HCT116 (cell line): ENCODE results near the gene CYP4F2. TPM values are rescaled to one million over a fixed set of nuclear protein-coding genes. Genes with fewer than 3 reads are reported as not detected.
A peak's percentile ranks its signal among the peaks of the same experiment; 100 is the strongest.

ENCODE experiments used
- ATAC-seq: fragments of 200-7000 bp; cut with Tn5 transposase; 2 replicates; pipeline ENCODE4 v1.9.1; 2020; ENCODE audit warnings: mild to moderate bottlenecking, moderate library complexity
- Bru-seq: library from RNA; stranded (reverse); fragments of 400-500 nt; gene quantifications from one replicate; lab custom pipeline; 2021; lab: Mats Ljungman, UMichigan
- BruChase-seq, 2 experiments: library from RNA; stranded (reverse); fragments of 400-500 nt; gene quantifications; one replicate each; lab custom pipeline; 2021; lab: Mats Ljungman, UMichigan
- BruUV-seq: library from RNA; stranded (reverse); fragments of 400-500 nt; replicated peaks from 2 replicates; lab custom pipeline; 2021; lab: Mats Ljungman, UMichigan
- CTCF ChIA-PET: fragments of 300-600 bp; sonication (Branson Sonifier 250); formaldehyde crosslinking; loops from one replicate; lab custom pipeline; 2021; ENCODE audit warnings: antibody characterized with exemption; lab: Charles Lee
- POLR2A ChIA-PET: fragments of 300-600, 350-600 bp; sonication (Branson Sonifier 250); formaldehyde crosslinking; loops from one replicate; lab custom pipeline; 2021; ENCODE audit warnings: antibody characterized with exemption; lab: Charles Lee
- RAD21 ChIA-PET, 2 experiments: fragments of 300-600 bp; sonication (Branson Sonifier 250); formaldehyde crosslinking; loops; one replicate each; lab custom pipeline; 2023; ENCODE audit warnings: low total read pairs in 2 of 2; ENCODE audit not compliant: uncharacterized antibody in 2 of 2, unreplicated experiment in 2 of 2, low non-redundant PET in 1 of 2; lab: Charles Lee
- DNase-seq: peaks from one replicate; pipeline ENCODE4 v3.0.0-alpha.2; 2010; ENCODE audit warnings: low read depth, low spot score
- H2AFZ ChIP-seq: fragments of 200-600 bp; shearing (Covaris generic), sonication (generic); 2 replicates; pipeline ENCODE4 v1.6.1; 2017; ENCODE audit warnings: low read depth, mixed run types, mixed read lengths, antibody characterized with exemption, low read length; ENCODE audit not compliant: poor library complexity, severe bottlenecking
- H3K27ac ChIP-seq: 2 replicates; pipeline ENCODE4 v1.5.1; 2012; ENCODE audit warnings: low read depth, low read length
- H3K27me3 ChIP-seq: fragments of 200-600 bp; sonication (generic); 2 replicates; pipeline ENCODE4 v1.6.1; 2016; ENCODE audit warnings: mixed run types, low read length, mixed read lengths; ENCODE audit not compliant: insufficient read depth
- H3K36me3 ChIP-seq, 2 experiments: fragments of 200-500 bp in 1 of 2; fragments of 200-600 bp in 1 of 2; sonication (Bioruptor generic) in 1 of 2; sonication (generic) in 1 of 2; 2 replicates each; pipeline versions ENCODE4 v1.5.1 to v1.6.1; 2014 to 2016; ENCODE audit warnings: low read length in 2 of 2, inconsistent platforms in 1 of 2, mixed read lengths in 1 of 2, mixed run types in 1 of 2; ENCODE audit not compliant: insufficient read depth in 2 of 2, control insufficient read depth in 1 of 2
- H3K4me1 ChIP-seq, 2 experiments: fragments of 200-600 bp in 1 of 2; sonication (generic) in 1 of 2; 2 replicates each; pipeline versions ENCODE4 v1.5.1 to v1.6.1; 2012 to 2017; ENCODE audit warnings: low read length in 2 of 2, inconsistent platforms in 1 of 2, mild to moderate bottlenecking in 1 of 2, mixed read lengths in 1 of 2, mixed run types in 1 of 2, moderate library complexity in 1 of 2; ENCODE audit not compliant: insufficient read depth in 2 of 2, control insufficient read depth in 1 of 2
- H3K4me2 ChIP-seq: fragments of 200-600 bp; sonication (generic); 2 replicates; pipeline ENCODE4 v1.6.1; 2017; ENCODE audit warnings: mixed run types, low read length, mixed read lengths
- H3K4me3 ChIP-seq, 2 experiments: fragments of 200-600 bp in 1 of 2; sonication (generic) in 1 of 2; replicated peaks in 1 of 2; 2 replicates each; pipeline ENCODE4 v1.5.1; 2011 to 2016; ENCODE audit warnings: low read length in 2 of 2, control low read depth in 1 of 2, low read depth in 1 of 2, mild to moderate bottlenecking in 1 of 2, mixed read lengths in 1 of 2, mixed run types in 1 of 2
- H3K79me2 ChIP-seq: fragments of 200-600 bp; sonication (generic); 2 replicates; pipeline ENCODE4 v1.6.1; 2017; ENCODE audit warnings: mild to moderate bottlenecking, mixed run types, low read length, moderate library complexity, mixed read lengths; ENCODE audit not compliant: insufficient read depth
- H3K9ac ChIP-seq: fragments of 200-600 bp; sonication (generic); 2 replicates; pipeline ENCODE4 v1.6.1; 2016; ENCODE audit warnings: low read length, mixed read lengths
- H3K9me2 ChIP-seq: fragments of 200-600 bp; sonication (generic), shearing (Covaris generic); 2 replicates; pipeline ENCODE4 v1.6.1; 2017; ENCODE audit warnings: mixed run types, mild to moderate bottlenecking, moderate library complexity; ENCODE audit not compliant: insufficient read depth
- H3K9me3 ChIP-seq, 2 experiments: fragments of 200-500 bp in 1 of 2; fragments of 200-600 bp in 1 of 2; sonication (Bioruptor generic) in 1 of 2; sonication (generic) in 1 of 2; 2 replicates each; pipeline ENCODE4 v1.6.1; 2014 to 2017; ENCODE audit warnings: low read length in 2 of 2, mixed read lengths in 2 of 2, inconsistent platforms in 1 of 2, low read depth in 1 of 2, mild to moderate bottlenecking in 1 of 2, mixed run types in 1 of 2, moderate library complexity in 1 of 2; ENCODE audit not compliant: control insufficient read depth in 1 of 2, insufficient read depth in 1 of 2
- H4K20me1 ChIP-seq: fragments of 200-600 bp; sonication (generic), shearing (Covaris generic); 2 replicates; pipeline ENCODE4 v1.6.1; 2017; ENCODE audit warnings: mixed run types, mild to moderate bottlenecking, moderate library complexity; ENCODE audit not compliant: insufficient read depth
- CBX3 ChIP-seq: IDR thresholded peaks from 2 replicates; pipeline ENCODE4 v1.6.1; 2012; ENCODE audit warnings: low read depth
- CEBPB ChIP-seq: IDR thresholded peaks from 2 replicates; pipeline ENCODE4 v1.6.1; 2012; ENCODE audit warnings: low read depth
- ELF1 ChIP-seq: IDR thresholded peaks from 2 replicates; pipeline ENCODE4 v1.6.1; 2012; ENCODE audit warnings: low read depth, borderline replicate concordance
- FOSL1 ChIP-seq: IDR thresholded peaks from 2 replicates; pipeline ENCODE4 v1.6.1; 2012; ENCODE audit warnings: low read depth
- JUND ChIP-seq: IDR thresholded peaks from 2 replicates; pipeline ENCODE4 v1.6.1; 2012
- POLR2AphosphoS5 ChIP-seq: IDR thresholded peaks from 2 replicates; pipeline ENCODE4 v1.6.1; 2011; ENCODE audit warnings: mild to moderate bottlenecking, low read depth, low read length, moderate library complexity
- RAD21 ChIP-seq: IDR thresholded peaks from 2 replicates; pipeline ENCODE4 v1.6.1; 2012; ENCODE audit warnings: low read depth, mild to moderate bottlenecking
- SP1 ChIP-seq: IDR thresholded peaks from 2 replicates; pipeline ENCODE4 v1.6.1; 2012; ENCODE audit warnings: low read depth
- SRF ChIP-seq: IDR thresholded peaks from 2 replicates; pipeline ENCODE4 v1.6.1; 2012; ENCODE audit warnings: low read depth
- TCF7L2 ChIP-seq: IDR thresholded peaks from 2 replicates; pipeline ENCODE4 v1.7.0; 2011; ENCODE audit warnings: borderline replicate concordance, inconsistent platforms; ENCODE audit not compliant: insufficient read depth, insufficient read length; ENCODE audit errors: extremely low read depth
- YY1 ChIP-seq: IDR thresholded peaks from 2 replicates; pipeline ENCODE4 v1.6.1; 2011; ENCODE audit warnings: low read length, low read depth, moderate library complexity, mild to moderate bottlenecking; ENCODE audit not compliant: insufficient replicate concordance; ENCODE audit errors: extremely low read depth
- ZNF274 ChIP-seq: fragments of 200-500 bp; sonication (Bioruptor generic); IDR thresholded peaks from 2 replicates; pipeline ENCODE4 v1.6.1; 2014; ENCODE audit warnings: mild to moderate bottlenecking, low read depth, low read length, inconsistent platforms
- intact Hi-C: fragments of 100-400 bp; cut with micrococcal nuclease; formaldehyde crosslinking; loops from 2 replicates; pipeline ENCODE4 v1.10.0; 2022
- long read RNA-seq: library from polyadenylated mRNA; unstranded; transcript quantifications from one replicate; pipeline ENCODE4 v2.0.0, GENCODE V29; 2021; ENCODE audit not compliant: unreplicated experiment
- polyA plus RNA-seq: library from polyadenylated mRNA; unstranded; fragments of >200 nt; gene quantifications from 2 replicates; pipeline ENCODE4 v1.2.1, GENCODE V29; 2012; ENCODE audit warnings: missing spikeins
- total RNA-seq: library from RNA; stranded (reverse); gene quantifications from one replicate; pipeline ENCODE4 v1.2.1, GENCODE V29; 2021; ENCODE audit not compliant: unreplicated experiment
- TF ChIP-seq, protein P1 (sequence below): IDR thresholded peaks from 2 replicates; pipeline ENCODE4 v1.6.1; 2012
- TF ChIP-seq, protein P2 (sequence below): IDR thresholded peaks from 2 replicates; pipeline ENCODE4 v1.6.1; 2012

The CYP4F2 gene, protein sequence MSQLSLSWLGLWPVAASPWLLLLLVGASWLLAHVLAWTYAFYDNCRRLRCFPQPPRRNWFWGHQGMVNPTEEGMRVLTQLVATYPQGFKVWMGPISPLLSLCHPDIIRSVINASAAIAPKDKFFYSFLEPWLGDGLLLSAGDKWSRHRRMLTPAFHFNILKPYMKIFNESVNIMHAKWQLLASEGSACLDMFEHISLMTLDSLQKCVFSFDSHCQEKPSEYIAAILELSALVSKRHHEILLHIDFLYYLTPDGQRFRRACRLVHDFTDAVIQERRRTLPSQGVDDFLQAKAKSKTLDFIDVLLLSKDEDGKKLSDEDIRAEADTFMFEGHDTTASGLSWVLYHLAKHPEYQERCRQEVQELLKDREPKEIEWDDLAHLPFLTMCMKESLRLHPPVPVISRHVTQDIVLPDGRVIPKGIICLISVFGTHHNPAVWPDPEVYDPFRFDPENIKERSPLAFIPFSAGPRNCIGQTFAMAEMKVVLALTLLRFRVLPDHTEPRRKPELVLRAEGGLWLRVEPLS
- total RNA-seq (1.1 TPM), Bru-seq, nascent RNA (percentile 24 among the genes with signal in this experiment), BruChase-seq, experiment 1, labeled RNA remaining after a 6-hour chase (percentile 27 among the genes with signal in this experiment), BruChase-seq, experiment 2, labeled RNA remaining after a 2-hour chase (percentile 32 among the genes with signal in this experiment)
- polyA plus RNA-seq, result 1.4 and 1.5 TPM in 2 replicates
- long read RNA-seq, result 0 reads

DNA sequence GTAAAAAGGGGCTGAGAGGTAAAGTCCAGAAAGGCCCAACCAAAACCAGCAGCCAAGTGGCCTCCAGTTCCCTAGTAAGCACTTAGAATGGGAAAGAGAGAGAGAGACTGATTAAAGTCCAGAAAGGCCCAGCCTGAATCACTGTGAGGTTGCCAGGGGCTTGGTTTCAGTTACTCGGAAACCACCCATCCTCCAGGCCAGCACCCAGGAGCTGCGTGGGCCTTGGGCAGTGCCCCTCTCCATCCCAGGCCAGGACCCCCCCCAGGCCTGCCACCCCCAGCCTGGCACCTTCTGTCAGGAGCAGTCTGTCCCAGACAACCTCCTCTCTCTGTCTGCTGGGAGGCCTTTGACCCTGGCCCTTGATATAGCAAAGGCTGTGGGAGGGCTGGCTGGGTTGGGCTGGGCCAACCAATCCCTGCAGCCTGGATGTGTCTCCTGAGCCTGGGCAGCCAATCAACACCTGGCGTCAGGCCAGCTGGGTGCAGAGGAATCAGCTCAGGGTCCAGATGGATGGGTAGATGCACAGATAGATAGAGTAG is at the start of gene CYP4F2:
Gene CYP4F2 (minus strand): TSS at position 337 of the 539 bp plus-strand sequence. CDS start 463 bp downstream, outside the sequence.
- no TSS peak for BruUV-seq
- Histone ChIP-seq H3K4me3 (no peak within 1 kb of the TSS), H4K20me1 (no peaks in the 10 kb centered on the region), H3K27me3 (no peaks in the 10 kb centered on the region), H3K27ac (no peak within 1 kb of the TSS), H2AFZ (no peak within 1 kb of the TSS), H3K9me3 (no peaks in the 10 kb centered on the region), H3K4me1 (0 out of 4 replicates have a peak, but pooled peaks cover 0 to 4% of the 10 kb centered on the region in 2 experiments), H3K79me2 (no peaks in the 10 kb centered on the region), H3K9me2 (no peaks in the 10 kb centered on the region), H3K9ac (no peak within 1 kb of the TSS), H3K36me3 (no peaks in the 10 kb centered on the region), H3K4me2 (no peak within 1 kb of the TSS)
- DNase-seq (no peak), ATAC-seq (peak; percentile 42; the same call in 1 of the 2 replicates)
- RAD21 ChIA-PET, result no interaction called here
- POLR2A ChIA-PET, result no interaction called here
- CTCF ChIA-PET, result no interaction called here
- intact Hi-C loops, result no loop called here
- TF ChIP-seq CEBPB (no peak), ELF1 (no peak), TCF7L2 (no peak), SRF (no peak), RAD21 (no peak), ZNF274 (no peak), JUND (no peak), CBX3 (no peak), FOSL1 (no peak), YY1 (no peak), POLR2AphosphoS5 (no peak), SP1 (no peak)
- TF ChIP-seq, protein P1, sequence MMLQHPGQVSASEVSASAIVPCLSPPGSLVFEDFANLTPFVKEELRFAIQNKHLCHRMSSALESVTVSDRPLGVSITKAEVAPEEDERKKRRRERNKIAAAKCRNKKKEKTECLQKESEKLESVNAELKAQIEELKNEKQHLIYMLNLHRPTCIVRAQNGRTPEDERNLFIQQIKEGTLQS, result no peak
- TF ChIP-seq, protein P2, sequence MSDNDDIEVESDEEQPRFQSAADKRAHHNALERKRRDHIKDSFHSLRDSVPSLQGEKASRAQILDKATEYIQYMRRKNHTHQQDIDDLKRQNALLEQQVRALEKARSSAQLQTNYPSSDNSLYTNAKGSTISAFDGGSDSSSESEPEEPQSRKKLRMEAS, result no peak
